MCF 10A (cell line): ENCODE measurements around the gene STS. TPM values are rescaled to one million over a fixed set of nuclear protein-coding genes. Genes with fewer than 3 reads are reported as not detected.

Source experiments
- BruUV-seq: library from RNA; stranded (reverse); fragments of 400-500 nt; replicated peaks from 2 replicates; lab custom pipeline; 2021; lab: Mats Ljungman, UMichigan
- CTCF ChIA-PET: fragments of 300-600 bp; sonication (Branson Sonifier 250); formaldehyde crosslinking; extraction: SDS; loops from one replicate; lab custom pipeline; 2021; ENCODE audit warnings: antibody characterized with exemption, inconsistent platforms; lab: Yijun Ruan, JAX
- POLR2A ChIA-PET: fragments of 300-600, 350-650 bp; sonication (Branson Sonifier 250); formaldehyde crosslinking; extraction: SDS; loops from one replicate; lab custom pipeline; 2020; ENCODE audit warnings: antibody characterized with exemption, inconsistent platforms; lab: Yijun Ruan, JAX
- DNase-seq: peaks from one replicate; pipeline ENCODE4 v3.0.0-alpha.2; 2018; ENCODE audit not compliant: unreplicated experiment
- H3K27ac Mint-ChIP-seq: one replicate; pipeline ENCODE4 v1.8.0; 2022; ENCODE audit warnings: mild to moderate bottlenecking, low read depth, mixed read lengths; ENCODE audit not compliant: unreplicated experiment
- H3K27me3 Mint-ChIP-seq: one replicate; pipeline ENCODE4 v1.8.0; 2022; ENCODE audit warnings: mixed read lengths; ENCODE audit not compliant: insufficient read depth, unreplicated experiment
- H3K36me3 Mint-ChIP-seq: one replicate; pipeline ENCODE4 v1.8.0; 2022; ENCODE audit warnings: mild to moderate bottlenecking, moderate library complexity, mixed read lengths; ENCODE audit not compliant: insufficient read depth, unreplicated experiment
- H3K4me1 Mint-ChIP-seq: one replicate; pipeline ENCODE4 v1.8.0; 2022; ENCODE audit warnings: mixed read lengths; ENCODE audit not compliant: insufficient read depth, unreplicated experiment
- H3K4me3 Mint-ChIP-seq: one replicate; pipeline ENCODE4 v1.8.0; 2022; ENCODE audit warnings: mild to moderate bottlenecking, moderate library complexity, mixed read lengths; ENCODE audit not compliant: unreplicated experiment
- H3K9me3 Mint-ChIP-seq: one replicate; pipeline ENCODE4 v1.8.0; 2022; ENCODE audit warnings: mixed read lengths; ENCODE audit not compliant: unreplicated experiment
- CTCF ChIP-seq: fragments of 200-600 bp; IDR thresholded peaks from one replicate; pipeline ENCODE4 v1.8.0; 2022; ENCODE audit warnings: antibody characterized with exemption, mild to moderate bottlenecking; ENCODE audit not compliant: unreplicated experiment
- intact Hi-C: fragments of 100-400 bp; cut with micrococcal nuclease; formaldehyde crosslinking; loops from 2 replicates; pipeline ENCODE4 v1.14.1; 2022
- total RNA-seq: library from RNA; stranded (reverse); gene quantifications from 2 replicates; pipeline ENCODE4 v1.2.3, GENCODE V29; 2022

The STS gene
- total RNA-seq, 1 experiment from 2014 or later: 2.8 TPM

- peaks cover 19% of the 10 kb centered on the region for H3K4me1 Mint-ChIP-seq
- no peak for DNase-seq
- no TSS peak for BruUV-seq
- intact Hi-C loops: loop anchor here (5.0 kb wide), 2 partner anchors 298 to 778 kb away; partner anchors contain the start of gene PNPLA4
- no peaks in the 10 kb centered on the region for H3K9me3 Mint-ChIP-seq
- CTCF ChIA-PET: interaction anchor here (0.7 to 8.3 kb wide), 2 partner anchors 16 to 171 kb away, joined by 3 to 49 read pairs; no protein-coding TSS in a partner anchor
- POLR2A ChIA-PET: interaction anchor here (0.5 kb wide), 1 partner anchor 53 kb away, joined by 3 read pairs; no protein-coding TSS in a partner anchor
- no peak overlapping the region for H3K27ac Mint-ChIP-seq
- no peak for TF ChIP-seq CTCF
- H3K36me3 Mint-ChIP-seq: peaks cover 12% of the 10 kb centered on the region
- no peak overlapping the region for H3K4me3 Mint-ChIP-seq
- peaks cover 18% of the 10 kb centered on the region for H3K27me3 Mint-ChIP-seq
Observed at GRCh38 chrX:7149411-7149810, 1.9 kb downstream of the STS start.

- POLR2A ChIA-PET: no interaction called here
- TF ChIP-seq CTCF: no peak
- H3K36me3 Mint-ChIP-seq: peaks cover 5% of the 10 kb centered on the region
- intact Hi-C loops: no loop called here
- H3K27ac Mint-ChIP-seq: no peak overlapping the region
- BruUV-seq: no TSS peak
- no peak for DNase-seq
- CTCF ChIA-PET: no interaction called here
- no peak overlapping the region for H3K4me3 Mint-ChIP-seq
- peaks cover 6% of the 10 kb centered on the region for H3K4me1 Mint-ChIP-seq
- H3K9me3 Mint-ChIP-seq: no peaks in the 10 kb centered on the region
- peaks cover 18% of the 10 kb centered on the region for H3K27me3 Mint-ChIP-seq
Observed at GRCh38 chrX:7153231-7153630, 5.7 kb downstream of the STS start.

- no peaks in the 10 kb centered on the region for H3K9me3 Mint-ChIP-seq
- H3K27ac Mint-ChIP-seq: no peak overlapping the region
- CTCF ChIA-PET: no interaction called here
- no TSS peak for BruUV-seq
- DNase-seq: no peak
- no peak for TF ChIP-seq CTCF
- H3K27me3 Mint-ChIP-seq: peaks cover 18% of the 10 kb centered on the region
- no peaks in the 10 kb centered on the region for H3K36me3 Mint-ChIP-seq
- peaks cover 10% of the 10 kb centered on the region for H3K4me1 Mint-ChIP-seq
- H3K4me3 Mint-ChIP-seq: no peak overlapping the region
- intact Hi-C loops: no loop called here
- POLR2A ChIA-PET: no interaction called here
Observed at GRCh38 chrX:7154041-7154597, 6.6 kb downstream of the STS start.

GRCh38 chrX:7155163-7155562 is 7.7 kb downstream of the STS start:
- CTCF ChIA-PET: no interaction called here

More at GRCh38 chrX:7155163-7155562, 7.7 kb downstream of the STS start:
- TF ChIP-seq CTCF: no peak
- no TSS peak for BruUV-seq
- intact Hi-C loops: loop anchor here (5.0 kb wide), 1 partner anchor 217 kb away; no protein-coding TSS in a partner anchor
- Mint-ChIP-seq H3K27me3 (peaks cover 18% of the 10 kb centered on the region), H3K4me3 (no peak overlapping the region), H3K4me1 (peaks cover 20% of the 10 kb centered on the region), H3K9me3 (no peaks in the 10 kb centered on the region), H3K27ac (no peak overlapping the region), H3K36me3 (no peaks in the 10 kb centered on the region)
- DNase-seq: no peak
- POLR2A ChIA-PET: no interaction called here
